GM23248 (cell line): ENCODE results near the gene CLEC18A. TPM values are rescaled to one million over a fixed set of nuclear protein-coding genes. Genes with fewer than 3 reads are reported as not detected.

Experiments used
- DNase-seq: peaks from one replicate; pipeline ENCODE4 v3.0.0-alpha.2; 2015
- H2AFZ ChIP-seq: fragments of 200-600 bp; sonication (generic); 2 replicates; pipeline ENCODE4 v1.6.1; 2016; ENCODE audit warnings: antibody characterized with exemption
- H3F3A ChIP-seq: fragments of 200-600 bp; sonication (generic); 2 replicates; pipeline ENCODE4 v1.6.1; 2016; ENCODE audit warnings: mild to moderate bottlenecking, antibody characterized with exemption, mixed run types; ENCODE audit not compliant: insufficient read depth
- H3K27ac ChIP-seq: fragments of 200-600 bp; sonication (generic); 2 replicates; pipeline ENCODE4 v1.5.1; 2016; ENCODE audit warnings: mild to moderate bottlenecking
- H3K27me3 ChIP-seq: fragments of 200-600 bp; sonication (generic); replicated peaks from 2 replicates; pipeline ENCODE4 v1.6.1; 2016; ENCODE audit warnings: mild to moderate bottlenecking; ENCODE audit not compliant: insufficient read depth
- H3K36me3 ChIP-seq: fragments of 200-600 bp; sonication (generic); 2 replicates; pipeline ENCODE4 v1.6.1; 2016; ENCODE audit warnings: low read depth, mild to moderate bottlenecking
- H3K4me1 ChIP-seq: fragments of 200-600 bp; sonication (generic); 2 replicates; pipeline ENCODE4 v1.6.1; 2016; ENCODE audit warnings: mild to moderate bottlenecking; ENCODE audit not compliant: insufficient read depth
- H3K4me2 ChIP-seq: fragments of 200-600 bp; sonication (generic); one replicate; pipeline ENCODE4 v1.6.1; 2016; ENCODE audit warnings: mild to moderate bottlenecking; ENCODE audit not compliant: unreplicated experiment
- H3K4me3 ChIP-seq: fragments of 200-600 bp; sonication (generic); 2 replicates; pipeline ENCODE4 v1.5.1; 2016; ENCODE audit warnings: mild to moderate bottlenecking
- H3K79me2 ChIP-seq: fragments of 200-600 bp; sonication (generic); 2 replicates; pipeline ENCODE4 v1.6.1; 2016; ENCODE audit warnings: mild to moderate bottlenecking; ENCODE audit not compliant: insufficient read depth
- H3K9ac ChIP-seq: fragments of 200-600 bp; sonication (generic); 2 replicates; pipeline ENCODE4 v1.6.1; 2016; ENCODE audit warnings: mild to moderate bottlenecking
- H3K9me2 ChIP-seq: fragments of 200-600 bp; sonication (generic); 2 replicates; pipeline ENCODE4 v1.6.1; 2016; ENCODE audit warnings: mixed run types, mild to moderate bottlenecking, moderate library complexity; ENCODE audit not compliant: insufficient read depth
- H3K9me3 ChIP-seq: fragments of 200-600 bp; sonication (generic); one replicate; pipeline ENCODE4 v1.6.1; 2017; ENCODE audit warnings: low read depth
- H4K20me1 ChIP-seq: fragments of 200-600 bp; sonication (generic); 2 replicates; pipeline ENCODE4 v1.6.0; 2016; ENCODE audit not compliant: insufficient read depth
- EZH2 ChIP-seq: fragments of 200-600 bp; sonication (generic); IDR thresholded peaks from 2 replicates; pipeline ENCODE4 v1.6.1; 2018; ENCODE audit warnings: antibody characterized with exemption, mild to moderate bottlenecking; ENCODE audit not compliant: insufficient read depth, poor library complexity, severe bottlenecking
- EZH2phosphoT487 ChIP-seq: fragments of 200-600 bp; sonication (generic); IDR thresholded peaks from 2 replicates; pipeline ENCODE4 v1.6.1; 2018; ENCODE audit warnings: antibody characterized with exemption, moderate library complexity, mild to moderate bottlenecking, low read depth; ENCODE audit not compliant: insufficient read depth
- WGBS, 2 experiments: methylation state at CpG; one replicate each; pipeline ENCODE4 v1.1.6; 2015 to 2017; ENCODE audit warnings: low lambda C conversion rate in 2 of 2, low coverage in 1 of 2; ENCODE audit errors: missing lambda C conversion rate in 2 of 2; 5-methylcytosine and 5-hydroxymethylcytosine counted together
- in situ Hi-C: fragments of 300-500 bp; cut with MboI; formaldehyde crosslinking; loops from 2 replicates; pipeline ENCODE4 v1.15.0; 2020
- polyA plus RNA-seq: library from polyadenylated mRNA; unstranded; fragments of >200 nt; fragmentation: Nextera tagmentation; extraction: Ambion mirVana; gene quantifications from 2 replicates; pipeline ENCODE4 v1.2.1, GENCODE V29; 2016
- total RNA-seq: library from RNA; depleted of rRNA; stranded (reverse); fragments of >200 nt; shearing (Covaris generic); gene quantifications from 2 replicates; pipeline ENCODE4 v1.2.3, GENCODE V29; 2014

CLEC18A gene
- total and polyA plus RNA-seq, 2 experiments from 2014 or later: 0.10 to 0.43 TPM

DNA sequence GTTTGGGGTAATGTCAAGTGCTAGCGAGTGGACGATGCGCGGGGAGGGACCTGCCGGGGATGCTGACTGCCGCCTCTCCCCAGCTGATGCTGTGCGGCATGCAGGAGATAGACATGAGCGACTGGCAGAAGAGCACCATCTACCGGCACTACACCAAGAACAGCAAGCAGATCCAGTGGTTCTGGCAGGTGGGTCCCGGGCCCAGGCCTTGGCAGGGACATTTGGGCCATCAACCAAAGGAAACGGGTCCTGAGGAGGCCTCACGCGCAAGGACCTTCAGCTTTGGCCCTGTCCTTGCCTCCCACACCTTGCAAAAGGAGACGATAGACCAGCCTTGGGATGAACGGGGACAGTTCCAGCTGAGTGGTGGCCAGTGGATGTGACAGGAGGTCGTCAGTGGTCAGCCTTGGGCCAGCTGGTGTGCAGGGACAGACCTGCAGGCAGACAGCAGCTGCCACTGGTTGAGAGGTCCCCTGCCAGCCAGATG lies 13.6 kb upstream of the CLEC18A start:
- peak; percentile 18 for DNase-seq
- Histone ChIP-seq H3K9ac (no peak overlapping the region), H3K4me1 (no peaks in the 10 kb centered on the region), H3K4me2 (no peak overlapping the region), H3K9me2 (no peaks in the 10 kb centered on the region), H3K27me3 (no peaks in the 10 kb centered on the region), H3K9me3 (no peaks in the 10 kb centered on the region), H3F3A (no peaks in the 10 kb centered on the region; the same call in 1 of the 2 replicates), H3K79me2 (no peaks in the 10 kb centered on the region), H3K36me3 (peaks cover 10% of the 10 kb centered on the region; the same call in 1 of the 2 replicates), H3K4me3 (no peak overlapping the region), H2AFZ (no peak overlapping the region), H4K20me1 (no peaks in the 10 kb centered on the region), H3K27ac (no peak overlapping the region)
- TF ChIP-seq EZH2phosphoT487 (no peak), EZH2 (no peak)
- in situ Hi-C loops: no loop called here
- WGBS, 2 experiments: 90 to 93% methylated on average over 16 of the region's 16 CpGs

DNA sequence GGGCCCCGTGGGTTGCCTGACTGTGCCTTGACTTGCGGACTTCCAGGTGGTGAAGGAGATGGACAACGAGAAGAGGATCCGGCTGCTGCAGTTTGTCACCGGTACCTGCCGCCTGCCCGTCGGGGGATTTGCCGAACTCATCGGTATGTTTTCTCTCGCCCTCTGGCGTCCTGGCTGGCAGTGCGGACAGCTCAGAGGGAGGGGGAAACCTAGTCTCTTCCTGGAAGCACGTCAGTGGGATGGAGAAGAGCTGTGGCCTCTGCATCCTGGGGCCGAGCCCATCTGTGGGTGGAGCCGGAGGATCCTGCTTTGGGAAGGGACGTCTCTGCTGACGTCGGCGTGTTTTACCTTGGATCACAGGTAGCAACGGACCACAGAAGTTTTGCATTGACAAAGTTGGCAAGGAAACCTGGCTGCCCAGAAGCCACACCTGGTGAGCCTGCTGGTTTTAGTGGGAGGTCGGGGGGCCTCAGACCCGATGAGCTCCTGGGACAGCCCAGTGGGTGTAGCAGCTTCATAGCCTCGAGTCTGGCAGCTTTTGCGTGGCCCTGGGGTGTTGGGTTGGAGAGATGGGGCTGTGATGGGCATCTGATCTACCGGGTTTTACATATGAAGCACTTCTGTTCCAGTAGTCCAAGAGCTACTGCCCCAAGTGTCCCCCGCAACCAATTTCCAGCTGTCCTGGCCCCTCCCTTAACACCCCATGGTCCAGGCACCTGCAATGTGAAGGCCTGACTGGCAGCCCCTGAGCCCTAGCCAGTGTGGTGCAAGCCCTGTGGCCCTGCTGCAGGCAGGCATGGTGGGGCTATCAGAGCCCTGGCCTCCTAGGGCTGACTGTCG lies 11.9 kb upstream of the CLEC18A start:
- H3K9me3 ChIP-seq: no peaks in the 10 kb centered on the region
- no peak for DNase-seq
- H3F3A ChIP-seq: no peaks in the 10 kb centered on the region; the same call in 1 of the 2 replicates
- no peak overlapping the region for H3K27ac ChIP-seq
- in situ Hi-C loops: no loop called here
- H3K36me3 ChIP-seq: peaks cover 6% of the 10 kb centered on the region; the same call in 1 of the 2 replicates
- no peaks in the 10 kb centered on the region for H3K4me1 ChIP-seq
- H3K9me2 ChIP-seq: no peaks in the 10 kb centered on the region
- H4K20me1 ChIP-seq: no peaks in the 10 kb centered on the region
- no peak overlapping the region for H3K4me2 ChIP-seq
- no peak for TF ChIP-seq EZH2phosphoT487
- no peak for TF ChIP-seq EZH2
- H3K9ac ChIP-seq: no peak overlapping the region
- H3K79me2 ChIP-seq: no peaks in the 10 kb centered on the region
- H3K27me3 ChIP-seq: no peaks in the 10 kb centered on the region
- H2AFZ ChIP-seq: no peak overlapping the region
- WGBS, 2 experiments: 96% methylated on average over 28 of the region's 28 CpGs
- H3K4me3 ChIP-seq: no peak overlapping the region

DNA sequence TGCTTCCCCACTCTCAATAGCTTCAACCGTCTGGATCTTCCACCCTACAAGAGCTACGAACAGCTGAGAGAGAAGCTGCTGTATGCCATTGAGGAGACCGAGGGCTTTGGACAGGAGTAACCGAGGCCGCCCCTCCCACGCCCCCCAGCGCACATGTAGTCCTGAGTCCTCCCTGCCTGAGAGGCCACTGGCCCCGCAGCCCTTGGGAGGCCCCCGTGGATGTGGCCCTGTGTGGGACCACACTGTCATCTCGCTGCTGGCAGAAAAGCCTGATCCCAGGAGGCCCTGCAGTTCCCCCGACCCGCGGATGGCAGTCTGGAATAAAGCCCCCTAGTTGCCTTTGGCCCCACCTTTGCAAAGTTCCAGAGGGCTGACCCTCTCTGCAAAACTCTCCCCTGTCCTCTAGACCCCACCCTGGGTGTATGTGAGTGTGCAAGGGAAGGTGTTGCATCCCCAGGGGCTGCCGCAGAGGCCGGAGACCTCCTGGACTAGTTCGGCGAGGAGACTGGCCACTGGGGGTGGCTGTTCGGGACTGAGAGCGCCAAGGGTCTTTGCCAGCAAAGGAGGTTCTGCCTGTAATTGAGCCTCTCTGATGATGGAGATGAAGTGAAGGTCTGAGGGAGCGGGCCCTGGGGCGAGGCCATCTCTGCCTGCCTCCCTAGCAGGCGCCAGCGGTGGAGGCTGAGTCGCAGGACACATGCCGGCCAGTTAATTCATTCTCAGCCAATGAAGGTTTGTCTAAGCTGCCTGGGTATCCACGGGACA lies 11.1 kb upstream of the CLEC18A start:
- Histone ChIP-seq H3K9ac (no peak overlapping the region), H3K79me2 (no peaks in the 10 kb centered on the region), H3F3A (no peaks in the 10 kb centered on the region; the same call in 1 of the 2 replicates), H3K4me1 (no peaks in the 10 kb centered on the region), H2AFZ (no peak overlapping the region), H3K27ac (no peak overlapping the region), H3K4me2 (no peak overlapping the region), H3K4me3 (no peak overlapping the region), H3K9me3 (no peaks in the 10 kb centered on the region), H3K9me2 (no peaks in the 10 kb centered on the region), H3K27me3 (no peaks in the 10 kb centered on the region), H4K20me1 (no peaks in the 10 kb centered on the region), H3K36me3 (no peaks in the 10 kb centered on the region; the same call in 1 of the 2 replicates)
- in situ Hi-C loops: no loop called here
- TF ChIP-seq EZH2phosphoT487 (no peak), EZH2 (no peak)
- WGBS, 2 experiments: 94 to 97% methylated on average over 22 to 26 of the region's 26 CpGs
- no peak for DNase-seq

DNA sequence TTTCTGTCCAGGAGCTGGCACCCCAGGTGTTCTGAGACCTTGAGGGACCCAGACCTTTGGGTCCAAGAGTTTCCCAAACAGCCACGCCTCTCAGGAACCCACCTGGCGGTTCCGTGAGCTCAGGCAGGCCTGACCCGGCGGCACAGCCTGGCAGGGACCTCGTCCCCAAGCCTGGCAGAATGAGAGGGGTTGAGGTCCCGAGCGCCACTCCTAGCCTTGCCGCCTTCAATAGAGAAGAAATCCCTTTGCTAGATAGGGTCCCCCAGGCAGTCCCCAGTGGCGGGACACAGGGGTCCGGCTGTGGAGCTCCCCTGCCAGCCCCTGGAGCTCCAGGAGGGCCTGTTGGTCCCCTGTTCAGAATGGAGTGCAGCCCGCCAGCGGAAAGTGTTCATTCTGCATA lies 10.5 kb upstream of the CLEC18A start:
- TF ChIP-seq EZH2phosphoT487 (no peak), EZH2 (no peak)
- Histone ChIP-seq H3K36me3 (no peaks in the 10 kb centered on the region; the same call in 1 of the 2 replicates), H3K27me3 (no peaks in the 10 kb centered on the region), H3K79me2 (no peaks in the 10 kb centered on the region), H3K4me3 (no peak overlapping the region), H3K9ac (no peak overlapping the region), H3F3A (no peaks in the 10 kb centered on the region; the same call in 1 of the 2 replicates), H4K20me1 (no peaks in the 10 kb centered on the region), H3K27ac (no peak overlapping the region), H3K4me2 (no peak overlapping the region), H2AFZ (no peak overlapping the region), H3K9me2 (no peaks in the 10 kb centered on the region), H3K9me3 (no peaks in the 10 kb centered on the region), H3K4me1 (no peaks in the 10 kb centered on the region)
- DNase-seq: no peak
- 90 to 93% methylated on average over 12 to 13 of the region's 13 CpGs for WGBS, 2 experiments
- in situ Hi-C loops: no loop called here
